ENCODE measurements around the gene MYH3.

MYH3 gene

DNA sequence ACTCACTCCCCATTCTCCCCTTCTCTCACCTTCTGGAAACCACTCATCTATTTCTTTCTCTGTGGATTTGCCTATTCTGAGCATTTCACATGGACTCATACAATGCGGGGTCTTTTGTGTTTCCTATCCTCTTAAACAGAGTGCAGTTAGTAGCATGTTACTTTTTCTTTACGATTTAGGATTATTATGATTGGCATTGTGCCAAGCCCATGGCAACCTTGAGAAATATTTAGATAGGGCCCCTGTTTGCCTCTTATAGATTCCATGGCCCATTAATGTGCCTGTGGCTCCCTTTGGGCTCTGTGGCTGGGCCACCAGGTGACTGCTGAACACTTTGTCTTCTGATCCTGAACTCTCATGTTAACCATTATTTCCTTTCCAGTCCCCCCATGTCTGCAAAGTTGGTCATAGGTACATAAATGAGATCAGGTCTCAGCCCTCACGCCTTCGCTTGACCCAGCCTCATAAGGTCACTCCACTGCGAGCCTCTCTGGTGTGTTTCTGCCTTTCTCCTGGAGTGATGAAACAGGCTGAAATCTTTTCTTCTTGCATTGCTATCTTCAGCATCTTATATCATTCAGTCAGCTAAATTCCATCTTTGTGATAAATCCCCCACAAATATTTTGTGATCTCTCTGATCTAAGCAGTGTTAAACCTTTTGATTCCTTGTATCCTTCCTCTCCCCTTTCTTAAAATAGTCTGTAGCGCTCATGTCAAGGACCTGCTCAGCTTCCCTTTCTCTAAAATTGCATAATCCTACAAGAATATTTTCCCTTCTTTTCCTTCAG lies 44.0 kb downstream of the MYH3 start:
- DNase-seq, result no peak

DNA sequence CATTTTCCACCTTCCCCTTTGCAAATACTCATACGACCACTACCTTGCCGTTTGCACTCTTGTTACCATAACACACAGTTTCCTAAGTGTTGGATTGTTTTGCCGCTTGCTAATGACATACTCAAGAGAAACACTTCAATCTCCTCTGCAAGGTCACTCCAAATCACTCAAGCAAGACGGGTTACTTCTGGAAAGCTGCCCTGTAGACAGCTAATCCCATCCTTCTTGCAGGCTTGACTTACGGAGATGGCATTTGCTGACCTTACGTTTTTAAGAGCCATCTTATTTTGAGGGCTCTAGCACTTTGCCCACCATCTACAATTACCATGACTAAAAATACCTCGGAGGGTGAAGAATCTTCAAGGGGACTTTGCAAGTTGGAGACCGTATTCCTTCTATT lies 46.2 kb downstream of the MYH3 start:
- DNase-seq, result no peak

DNA sequence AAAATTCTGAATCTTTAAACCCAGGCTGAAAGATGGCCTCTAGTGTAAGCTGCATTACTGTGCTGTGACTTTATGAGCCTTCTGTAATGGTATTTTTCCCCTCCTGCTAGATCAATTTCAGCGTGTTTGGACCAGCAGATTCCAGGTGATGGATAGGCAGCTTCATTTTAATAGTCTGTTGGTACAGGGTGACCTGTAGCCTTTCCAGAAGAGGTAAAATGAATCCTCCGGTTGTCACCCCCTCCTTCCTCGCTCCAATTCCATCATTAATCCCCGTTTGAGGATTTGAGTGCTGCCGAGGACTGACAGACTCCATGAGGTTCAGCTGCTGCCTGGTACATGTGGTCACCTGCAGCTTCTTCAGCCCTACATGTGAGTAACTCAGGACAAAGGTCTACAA lies 48.9 kb downstream of the MYH3 start:
- no peak for DNase-seq

DNA sequence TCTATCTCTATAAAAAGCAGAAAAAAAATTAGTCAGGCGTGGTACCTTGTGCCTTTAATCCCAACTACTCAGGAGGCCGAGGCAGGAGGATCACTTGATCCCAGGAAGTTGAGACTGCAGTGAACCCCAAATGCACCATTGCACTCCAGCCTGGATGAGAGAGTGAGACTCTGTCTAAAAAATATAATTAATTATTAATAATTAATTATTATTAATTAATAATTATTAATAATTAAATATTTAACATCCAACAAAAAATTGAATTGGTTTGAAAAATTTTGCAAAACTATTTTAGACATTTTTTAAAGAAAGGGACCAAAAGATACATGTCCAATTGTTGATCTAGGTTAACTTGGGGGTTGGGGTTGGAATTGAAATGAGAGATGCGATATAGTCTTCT lies 51.0 kb downstream of the MYH3 start:
- no peak for DNase-seq

DNA sequence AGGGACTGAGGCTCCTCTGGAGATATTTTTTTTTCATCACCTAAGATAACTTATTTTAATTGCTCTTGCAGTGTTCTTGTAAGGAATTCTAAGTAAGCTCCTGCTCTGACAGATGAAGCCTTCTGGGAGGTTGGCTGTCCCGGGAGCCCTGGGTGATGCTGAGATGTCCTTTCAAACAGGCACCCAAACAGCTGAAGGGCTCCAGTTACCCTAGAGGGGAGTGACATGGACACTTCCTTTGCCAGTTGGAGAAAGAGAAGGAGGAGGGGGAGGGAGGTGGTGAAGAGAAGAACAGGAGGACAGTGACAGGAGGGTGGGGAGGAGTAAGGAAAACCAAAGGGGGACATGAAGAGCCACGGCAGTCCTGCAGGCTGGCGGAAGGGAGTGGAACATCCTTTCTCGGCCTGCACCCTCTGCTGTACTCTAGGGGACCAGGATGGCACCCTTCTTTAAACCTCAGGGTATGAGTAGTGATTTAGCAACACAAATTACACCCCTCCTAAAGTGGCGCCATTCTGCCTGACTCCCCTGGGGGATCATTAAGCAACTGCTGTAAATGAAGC lies 51.8 kb downstream of the MYH3 start:
- no peak for DNase-seq

DNA sequence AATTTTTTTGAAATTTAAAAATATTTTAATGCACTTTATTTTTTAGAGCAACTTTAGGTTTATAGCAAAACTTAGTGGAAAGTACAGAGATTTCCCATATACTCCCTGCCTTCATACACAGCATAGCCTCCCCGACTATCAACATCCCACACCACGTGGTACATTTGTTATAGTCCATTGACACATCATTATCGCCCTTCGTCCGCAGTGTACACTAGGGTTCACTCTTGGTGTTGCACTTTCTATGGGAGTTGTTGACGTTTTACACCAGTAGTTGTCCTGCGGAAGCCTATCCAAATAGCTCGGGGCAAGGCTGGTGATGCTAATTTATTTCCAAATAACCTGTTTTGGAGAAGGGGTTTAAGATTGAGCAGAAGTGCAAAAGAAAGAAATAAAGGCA lies 52.6 kb downstream of the MYH3 start:
- DNase-seq, result no peak

DNA sequence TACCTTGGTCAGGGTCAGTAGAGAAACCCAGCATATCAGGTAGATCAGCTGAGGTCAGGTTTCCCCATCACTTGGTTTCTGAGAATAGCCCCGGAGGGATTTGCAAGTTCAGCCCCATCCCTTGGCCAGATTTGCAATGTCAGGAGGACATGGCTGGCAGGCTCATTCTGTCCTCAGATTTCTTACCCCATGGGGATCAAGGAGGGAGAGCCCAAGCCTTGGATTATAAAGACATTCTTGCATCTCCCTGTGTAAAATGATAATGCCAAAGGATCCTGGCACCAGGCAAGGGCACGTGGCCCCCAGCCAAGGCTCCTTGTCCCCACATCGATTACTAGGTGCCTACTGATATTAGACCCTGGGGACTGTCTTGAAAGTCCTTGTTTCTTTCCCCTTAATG lies 53.2 kb downstream of the MYH3 start:
- DNase-seq, result no peak

DNA sequence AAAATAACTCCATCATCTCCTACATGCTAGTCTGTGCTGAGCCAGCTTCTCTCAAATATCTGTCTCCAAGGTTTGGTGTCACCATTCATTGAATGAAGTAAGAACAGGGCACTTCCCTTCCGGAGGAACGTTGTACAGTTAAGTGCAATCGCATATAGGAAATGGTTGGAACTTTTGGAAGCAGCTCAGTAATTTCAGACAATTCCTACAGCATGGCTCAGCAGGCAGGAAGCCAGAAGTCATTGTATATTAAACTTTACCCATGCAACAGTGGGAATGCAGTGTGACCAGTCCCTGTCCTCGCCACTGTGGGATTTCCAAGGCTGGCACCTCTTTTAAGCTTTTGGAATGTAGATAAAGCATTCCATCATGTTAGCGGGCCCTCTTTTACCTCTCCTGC lies 56.5 kb downstream of the MYH3 start:
- DNase-seq, result no peak

DNA sequence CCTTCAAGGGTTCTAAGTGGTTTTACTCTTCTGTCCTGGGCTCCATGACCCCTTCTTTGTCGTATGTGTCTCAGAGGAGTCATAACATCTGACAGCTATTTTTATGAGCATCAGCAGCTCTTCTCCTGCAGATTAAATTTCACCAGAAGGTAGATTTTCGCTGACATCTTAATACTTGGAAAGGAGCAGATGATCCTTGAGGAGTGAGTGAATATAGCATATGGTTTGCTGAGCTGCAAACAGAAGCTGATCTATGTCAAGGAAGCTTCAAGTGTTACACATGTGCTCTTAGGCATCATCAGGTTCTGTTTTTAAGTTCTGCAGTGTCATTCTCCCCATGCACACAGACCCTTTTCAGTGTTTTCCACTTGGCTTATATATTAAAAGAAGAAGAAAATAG lies 58.5 kb downstream of the MYH3 start:
- no peak for DNase-seq

DNA sequence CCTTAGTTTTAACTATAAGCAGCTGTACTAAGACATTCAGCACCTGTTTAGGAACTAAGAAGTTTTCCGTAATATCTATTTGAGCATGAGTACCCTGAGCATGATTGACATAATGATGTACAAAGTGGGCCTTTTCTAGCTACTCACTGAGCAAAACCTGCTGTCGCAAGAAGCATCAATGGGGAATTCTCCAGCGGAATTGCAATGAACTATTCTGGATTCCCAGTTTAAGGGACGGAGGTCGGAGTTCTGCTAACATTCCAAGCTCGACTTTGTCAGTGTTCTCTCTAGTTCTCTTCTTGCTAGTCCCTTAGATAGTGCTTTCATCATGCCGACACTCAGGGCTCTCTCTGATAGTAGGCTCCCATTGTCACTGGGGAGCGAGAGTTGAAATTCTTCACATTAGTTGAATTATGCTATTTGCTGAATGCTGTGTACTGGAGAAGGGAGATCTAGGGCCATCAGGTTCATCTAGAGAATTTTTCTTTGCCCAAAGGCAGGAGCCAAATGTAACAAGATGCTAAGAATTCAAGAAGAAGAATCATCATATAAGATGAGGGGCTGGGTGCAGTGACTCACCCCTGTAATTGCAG lies 67.5 kb downstream of the MYH3 start:
- DNase-seq, result no peak

DNA sequence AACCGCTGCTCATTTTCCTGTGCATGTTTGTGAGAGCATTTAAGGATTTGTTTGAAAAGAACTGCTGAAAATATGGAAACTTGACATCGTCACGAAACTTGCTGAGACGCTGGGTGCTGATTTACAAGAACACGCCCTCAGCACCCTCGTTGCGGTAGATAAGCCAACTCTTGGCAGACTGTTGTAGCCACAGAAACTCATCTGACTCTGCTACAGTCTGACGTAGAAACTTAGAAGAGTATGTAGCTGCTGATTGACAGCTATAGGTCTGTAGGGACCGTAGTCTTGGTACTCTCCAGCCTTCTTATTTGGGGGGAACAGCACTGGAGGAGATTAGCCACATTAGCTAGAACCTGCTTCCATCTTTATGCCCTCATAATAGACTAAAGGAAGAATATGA lies 71.6 kb downstream of the MYH3 start:
- no peak for DNase-seq

DNA sequence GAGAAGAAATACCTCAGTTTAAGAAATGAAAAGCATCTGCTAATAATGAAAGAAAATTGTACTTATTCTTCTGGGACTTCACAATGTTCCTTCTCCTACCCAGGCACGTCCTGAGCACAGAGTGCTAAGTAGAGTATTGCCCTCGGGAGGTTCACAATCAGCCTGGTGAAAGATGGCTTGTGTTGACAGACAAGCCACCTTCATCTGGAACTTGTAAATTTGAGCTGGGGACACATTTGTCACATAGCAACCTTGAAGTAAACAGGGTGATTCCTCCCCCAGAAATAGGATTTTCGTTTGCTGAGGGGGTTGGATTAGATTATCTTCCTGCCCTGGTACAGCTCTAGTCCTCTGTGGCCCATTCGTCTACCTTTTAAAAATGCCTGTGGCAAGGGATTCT lies 73.3 kb downstream of the MYH3 start:
- DNase-seq, result no peak

DNA sequence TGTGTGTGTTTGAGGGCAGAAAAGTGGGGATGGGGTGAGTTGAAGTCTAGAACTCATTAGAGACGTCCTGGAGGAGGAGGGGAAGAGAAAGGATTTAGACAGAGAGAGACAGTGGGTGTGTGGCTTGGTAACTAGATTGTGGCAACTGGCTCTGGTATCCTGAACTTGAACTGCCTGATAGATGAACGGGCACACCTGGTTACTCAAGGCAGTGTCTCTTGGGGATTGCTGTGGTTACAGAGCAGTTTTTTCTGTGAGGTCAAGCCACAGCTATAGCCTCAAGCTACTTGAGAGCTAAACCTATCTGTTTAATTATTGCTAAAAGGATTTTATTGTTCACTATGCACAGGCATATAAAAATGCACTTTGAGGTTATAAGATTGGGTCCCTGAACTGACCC lies 77.8 kb downstream of the MYH3 start:
- DNase-seq, result no peak
